Stimulated activated CD8-positive, alpha-beta memory T cell treated with anti-CD3 and anti-CD28 coated beads, Interleukin-12 subunit alpha, Interleukin-12 subunit beta, amount 100 ng/mL, for 24 hours (primary cell): Measurements from ENCODE around the gene UMOD.
"Not testable (repeated sequence)": the region's sequence is repeated elsewhere in the genome, so short reads cannot be mapped to it uniquely, and the experiment has no call there.

Experiments used
- DNase-seq: peaks from one replicate; pipeline ENCODE4 v3.0.0-alpha.2; 2020; ENCODE audit errors: extremely low read depth

UMOD gene

DNA sequence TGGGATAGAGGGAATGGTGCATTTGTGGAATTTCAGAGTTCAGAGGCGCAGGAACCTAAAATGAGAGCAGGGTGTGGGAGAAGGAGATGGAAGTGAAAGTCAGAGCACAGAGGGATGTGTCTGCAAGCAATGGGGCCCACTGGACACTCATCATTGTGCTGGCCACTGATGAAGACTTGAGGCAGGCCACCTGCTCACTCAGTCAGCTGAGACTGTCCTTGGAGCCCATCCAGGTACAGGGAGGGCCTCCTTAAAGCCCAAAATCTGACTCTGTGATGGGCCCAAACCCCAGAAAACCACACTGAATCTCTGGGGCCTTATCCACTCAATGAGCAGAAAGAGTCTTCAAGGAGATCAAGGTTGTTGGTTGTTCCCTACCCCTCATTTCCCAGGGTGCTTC is 30.8 kb downstream of the UMOD start:
- no peak for DNase-seq

DNA sequence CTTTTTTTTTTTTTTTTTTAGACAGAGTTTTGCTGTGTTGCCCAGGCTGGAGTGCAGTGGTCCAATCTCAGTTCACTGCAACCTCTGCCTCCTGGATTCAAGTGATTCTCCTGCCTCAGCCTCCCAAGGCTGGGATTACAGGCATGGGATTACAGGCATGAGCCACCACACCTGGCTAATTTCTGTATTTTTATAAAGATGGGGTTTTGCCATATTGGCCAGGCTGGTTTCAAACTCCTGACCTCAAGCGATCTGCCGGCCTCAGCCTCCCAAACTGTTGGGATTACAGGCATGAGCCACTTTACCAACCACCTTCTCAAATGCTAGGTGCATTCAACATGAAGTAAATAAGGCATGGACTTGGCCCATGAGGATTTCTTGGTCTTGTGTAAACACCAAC is 31.5 kb downstream of the UMOD start:
- DNase-seq, result not testable (repeated sequence)

DNA sequence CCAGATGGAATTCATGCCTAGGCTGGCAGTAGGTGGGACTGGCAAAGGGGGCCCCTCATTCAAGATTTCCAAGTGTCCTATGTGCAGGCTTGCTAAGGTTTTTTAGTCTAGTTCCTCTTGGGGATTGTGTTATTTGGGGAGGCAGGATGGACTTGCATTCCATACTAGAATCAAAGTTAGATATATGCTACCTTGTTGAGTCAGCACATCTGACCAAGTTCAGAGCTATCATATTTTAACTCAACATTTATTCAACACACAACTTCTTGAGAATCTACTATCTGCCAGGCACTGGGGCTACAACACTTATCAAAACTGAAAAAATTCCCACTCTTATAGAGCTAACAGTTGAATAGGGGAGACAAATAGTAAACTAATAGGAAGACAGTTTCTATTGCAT is 31.9 kb downstream of the UMOD start:
- no peak for DNase-seq

DNA sequence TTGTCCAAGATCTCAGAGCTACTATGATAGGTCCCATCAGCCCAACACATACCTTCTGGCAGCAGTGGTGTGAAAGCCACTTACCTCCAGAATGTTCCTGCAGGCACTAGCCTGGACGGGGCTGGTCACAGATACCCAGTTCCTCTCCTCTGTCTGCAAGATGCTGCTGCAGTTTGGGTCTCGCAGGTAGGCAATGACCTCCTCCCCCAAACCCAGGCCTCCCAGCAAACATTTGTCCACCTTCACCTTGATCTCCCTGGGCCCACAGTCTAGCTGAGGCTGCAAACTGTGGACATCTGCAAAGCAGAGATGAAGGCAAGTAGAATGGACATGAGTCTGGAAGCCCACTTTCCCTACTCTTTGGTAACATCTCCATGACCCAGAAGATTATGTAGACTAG is 32.3 kb downstream of the UMOD start:
- DNase-seq, result no peak

DNA sequence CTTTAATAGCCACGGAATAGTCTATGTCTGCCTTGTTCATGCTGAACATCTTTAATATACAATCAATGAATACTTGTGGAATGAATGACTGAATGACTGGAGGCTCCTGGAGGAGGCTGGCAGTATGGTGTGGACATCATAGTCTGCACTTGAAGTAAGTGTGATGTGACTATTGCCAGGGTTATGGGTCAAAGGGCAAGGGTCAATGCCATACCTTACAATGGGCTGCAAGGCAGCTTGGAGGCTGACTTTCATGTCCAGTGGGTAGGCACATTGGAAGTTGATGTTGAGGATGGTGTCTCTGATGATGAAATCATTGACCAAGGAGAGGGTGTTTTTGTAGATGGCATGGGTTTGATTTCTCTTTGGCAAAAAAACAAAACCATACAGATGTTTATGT is 33.1 kb downstream of the UMOD start:
- no peak for DNase-seq

DNA sequence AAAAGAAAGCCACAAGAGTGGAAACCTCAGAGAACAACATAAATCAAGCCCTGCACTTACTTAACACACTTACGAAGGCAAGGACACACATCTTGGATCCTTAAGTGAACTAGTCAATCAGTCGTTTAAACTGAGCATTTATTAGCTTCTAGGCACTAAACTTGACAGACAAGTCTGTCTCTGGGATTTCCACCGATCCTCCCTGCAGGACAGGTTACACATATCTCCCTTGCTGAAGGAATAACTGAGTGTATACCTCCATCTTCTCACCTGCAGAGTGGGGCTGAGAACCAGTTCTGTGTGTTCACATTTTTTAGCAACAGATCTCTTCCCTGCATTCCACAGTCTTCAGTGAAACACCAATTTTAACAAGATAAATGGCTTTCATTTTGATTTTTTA is 34.1 kb downstream of the UMOD start:
- DNase-seq, result no peak

DNA sequence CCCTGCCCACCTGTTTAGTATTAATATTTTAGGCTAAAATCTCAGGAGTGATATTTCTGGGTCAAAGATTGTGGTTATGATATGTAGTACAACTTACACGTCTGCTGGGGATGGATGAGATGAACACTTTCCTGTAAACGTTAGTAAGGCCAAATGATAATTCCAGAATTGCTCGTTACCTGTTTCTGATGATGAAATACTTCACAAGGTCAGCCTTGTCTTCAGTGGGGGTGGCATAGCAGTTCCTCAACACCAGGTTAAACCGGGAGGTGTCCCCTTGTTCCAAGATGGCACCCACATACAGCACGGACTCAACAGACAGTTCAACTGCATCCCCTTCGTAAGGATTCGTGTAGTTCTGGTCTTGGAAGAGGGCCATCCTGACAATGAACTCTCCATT is 34.5 kb downstream of the UMOD start:
- no peak for DNase-seq

DNA sequence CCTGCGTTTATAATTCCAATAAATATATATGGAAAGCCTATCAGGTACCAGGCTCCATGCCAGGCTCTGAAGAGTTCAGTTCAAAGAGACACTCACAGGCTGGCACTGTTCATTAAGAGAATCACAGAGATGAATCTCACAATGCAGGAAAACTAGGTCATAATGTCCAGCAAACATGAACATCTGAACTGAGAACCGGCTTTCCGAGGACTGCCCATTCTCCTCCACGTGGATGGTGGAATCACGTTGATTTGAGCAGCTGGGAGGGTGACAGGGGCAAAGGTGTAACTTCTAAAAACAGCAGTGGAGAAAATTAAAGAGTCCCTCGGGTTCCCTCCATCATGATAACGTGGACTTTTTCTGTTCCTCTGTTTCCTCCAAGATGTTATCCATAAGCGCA is 35.4 kb downstream of the UMOD start:
- DNase-seq, result no peak

DNA sequence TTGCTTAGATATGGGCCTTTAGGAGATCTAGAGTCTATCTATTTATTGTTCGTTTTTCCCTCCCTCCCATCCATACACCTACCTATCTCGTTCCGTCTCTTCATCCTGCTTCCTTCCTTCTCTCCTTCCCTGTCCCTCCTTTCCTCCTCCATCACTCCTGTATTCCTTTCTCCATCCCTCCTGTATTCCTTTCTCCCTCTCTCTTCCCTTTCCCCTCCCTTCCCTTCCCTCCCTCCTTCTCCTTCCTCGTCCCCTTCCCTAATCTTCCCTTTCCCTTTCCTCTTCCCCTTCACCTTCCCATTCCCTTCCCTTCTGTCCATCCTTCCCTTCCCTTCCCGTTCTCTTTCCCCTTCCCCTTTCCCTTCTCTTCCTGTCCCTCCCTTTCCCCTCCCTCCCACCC is 35.8 kb downstream of the UMOD start:
- DNase-seq, result no peak

DNA sequence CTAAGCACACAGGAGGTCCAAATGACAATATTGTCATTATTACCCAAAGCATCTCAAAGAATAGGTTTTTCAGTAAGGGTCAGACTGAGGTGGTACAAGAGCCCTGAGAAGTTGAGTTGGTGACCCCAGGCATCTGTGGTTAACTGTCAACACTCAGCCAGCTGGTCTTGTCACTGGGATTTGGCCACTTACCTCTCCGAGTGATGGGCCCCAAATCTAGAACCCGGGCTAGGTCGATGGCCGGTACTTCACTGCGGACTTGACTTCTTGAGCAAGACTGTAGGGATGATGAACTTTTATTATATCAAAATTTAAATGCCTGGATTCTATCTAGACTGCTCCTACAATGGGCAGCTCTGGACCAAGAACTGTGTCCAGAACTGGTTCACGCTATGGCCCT is 36.8 kb downstream of the UMOD start:
- no peak for DNase-seq

DNA sequence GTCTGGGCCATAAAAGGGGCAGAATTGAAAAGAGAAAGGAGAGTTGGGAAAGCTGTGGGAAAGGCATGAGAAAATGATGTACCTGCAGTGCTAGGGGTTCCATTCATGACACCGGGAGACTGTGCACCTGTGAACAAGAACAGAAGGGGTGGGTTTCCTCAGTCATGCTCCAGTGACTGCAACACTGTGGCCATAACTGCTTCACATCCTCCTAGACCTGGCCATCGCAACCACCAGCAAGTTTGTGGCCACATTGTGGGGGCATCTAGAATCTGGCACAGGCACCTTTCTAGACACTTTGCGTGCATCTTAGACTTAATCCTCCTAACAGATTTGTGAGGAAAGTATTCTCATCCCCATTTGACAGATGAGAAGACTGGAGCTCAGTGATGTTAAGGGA is 37.9 kb downstream of the UMOD start:
- DNase-seq, result no peak

DNA sequence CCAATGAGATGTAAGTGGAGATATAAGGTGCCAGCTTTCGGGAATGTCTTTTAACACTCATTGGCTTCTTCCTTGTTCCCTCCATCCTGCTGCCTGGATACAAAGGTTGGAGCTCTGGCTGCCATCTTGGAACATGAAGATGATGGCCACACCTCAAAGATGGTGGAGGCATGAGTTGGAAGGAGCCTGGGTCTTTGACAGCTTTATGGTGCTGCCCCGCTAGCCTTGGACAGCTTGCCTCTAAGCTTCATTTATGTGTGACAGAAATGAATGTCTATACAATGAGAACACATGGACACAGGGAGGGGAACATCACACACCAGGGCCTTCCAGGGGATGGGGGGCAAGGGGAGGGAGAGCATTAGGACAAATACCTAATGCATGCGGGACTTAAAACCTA is 38.8 kb downstream of the UMOD start:
- DNase-seq, result no peak

DNA sequence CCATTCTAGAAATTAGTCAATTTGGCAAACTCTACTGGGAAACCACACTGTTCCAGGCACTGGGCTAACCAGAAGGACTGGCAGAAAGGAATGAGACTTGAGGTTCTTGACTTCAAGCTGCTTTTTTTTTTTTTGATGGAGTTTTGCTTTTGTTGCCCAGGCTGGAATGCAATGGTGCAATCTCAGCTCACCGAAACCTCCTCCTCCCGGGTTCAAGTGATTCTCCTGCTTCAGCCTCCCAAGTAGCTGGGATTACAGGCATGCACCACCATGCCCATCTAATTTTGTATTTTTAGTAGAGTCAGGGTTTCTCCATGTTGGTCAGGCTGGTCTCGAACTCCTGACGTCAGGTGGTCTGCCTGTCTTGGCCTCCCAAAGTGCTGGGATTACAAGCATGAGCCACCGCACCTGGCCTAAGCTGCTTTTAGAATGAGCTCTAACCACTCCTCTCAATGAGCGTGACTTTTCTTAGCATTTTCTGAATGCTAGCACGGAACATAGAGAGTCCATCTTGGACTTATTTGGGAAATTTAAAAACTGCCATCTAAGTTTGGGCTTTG is 39.9 kb downstream of the UMOD start:
- not testable (repeated sequence) for DNase-seq

DNA sequence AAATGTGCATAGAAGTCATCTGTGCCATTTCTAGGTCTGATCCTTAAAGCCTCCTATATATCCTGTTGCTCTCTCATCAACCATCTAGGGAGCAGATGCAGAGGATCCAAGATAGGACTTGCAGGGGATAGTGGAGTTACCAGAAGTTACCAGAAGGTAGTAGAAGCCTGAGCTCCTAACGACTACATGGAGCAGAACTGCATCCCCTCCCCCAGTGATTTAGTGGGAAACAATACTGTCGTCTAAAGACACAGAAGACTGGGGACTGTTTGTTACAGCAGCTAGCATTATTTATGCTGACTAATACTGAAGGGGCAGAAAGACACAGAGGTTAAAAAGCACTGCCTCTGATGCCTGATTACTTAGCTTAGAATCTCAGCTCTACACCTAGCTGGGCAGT is 41.0 kb downstream of the UMOD start:
- DNase-seq, result no peak

DNA sequence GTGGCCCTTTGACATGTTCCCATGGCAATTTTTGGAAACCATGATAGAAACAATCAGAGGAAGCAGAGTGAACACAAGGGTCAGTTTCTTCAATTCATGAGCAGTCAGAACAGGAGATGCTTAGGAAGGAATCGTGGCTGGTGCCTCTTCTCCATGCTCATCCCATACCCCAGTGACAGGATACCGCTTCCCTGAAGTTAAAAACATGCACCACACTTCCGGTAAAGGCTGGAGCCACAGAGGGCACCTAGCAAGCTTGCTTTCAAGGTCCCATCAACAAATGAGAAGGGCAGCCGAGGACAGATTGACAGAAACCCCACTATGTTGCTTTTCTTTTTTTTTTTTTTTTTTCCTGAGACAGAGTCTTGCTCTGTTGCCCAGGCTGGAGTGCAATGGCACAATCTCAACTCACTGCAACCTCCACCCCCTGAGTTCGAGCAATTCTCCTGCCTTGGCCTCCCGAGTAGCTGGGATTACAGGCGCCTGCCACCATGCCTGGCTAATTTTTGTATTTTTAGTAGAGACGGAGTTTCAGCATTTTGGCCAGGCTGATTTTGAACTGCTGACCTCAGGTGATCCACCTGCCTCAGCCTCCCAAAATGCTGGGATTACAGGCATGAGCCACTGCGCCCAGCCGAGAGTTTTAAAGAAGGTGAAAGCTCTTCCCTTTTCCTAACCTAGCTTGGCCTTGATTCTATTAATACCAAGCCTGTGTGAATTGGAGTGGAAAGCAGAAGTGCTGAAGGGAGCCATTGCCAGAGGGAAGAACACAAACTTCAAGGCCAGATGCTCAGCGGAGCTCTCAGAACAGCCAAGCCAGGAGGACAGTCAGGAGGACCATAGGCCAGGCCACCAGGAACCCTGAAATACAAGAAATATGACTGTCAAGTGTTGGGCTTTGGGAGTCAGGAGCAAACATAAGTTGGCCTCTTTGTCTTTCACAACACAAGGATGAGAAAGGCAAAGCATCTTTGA is 41.8 kb downstream of the UMOD start:
- DNase-seq, result no peak

DNA sequence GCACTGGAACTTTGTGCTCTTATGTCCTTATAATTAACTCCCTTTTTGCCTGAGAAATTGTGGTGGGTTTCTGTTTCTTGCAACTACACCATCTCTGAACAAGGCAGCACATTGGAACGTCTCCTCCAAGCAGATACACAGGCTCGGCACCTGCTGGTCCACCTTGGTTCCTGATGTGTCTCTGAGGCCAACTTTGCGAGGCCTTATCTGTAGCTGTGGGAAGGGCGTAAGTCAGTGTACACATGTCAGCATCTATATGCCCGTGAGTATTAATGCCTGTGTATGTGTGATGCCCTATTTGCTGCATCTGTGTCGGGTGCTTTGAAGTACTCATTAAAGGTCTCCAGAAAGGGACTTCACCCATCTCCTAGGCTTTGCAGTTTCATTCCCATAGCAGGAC is 42.7 kb downstream of the UMOD start:
- DNase-seq, result no peak

DNA sequence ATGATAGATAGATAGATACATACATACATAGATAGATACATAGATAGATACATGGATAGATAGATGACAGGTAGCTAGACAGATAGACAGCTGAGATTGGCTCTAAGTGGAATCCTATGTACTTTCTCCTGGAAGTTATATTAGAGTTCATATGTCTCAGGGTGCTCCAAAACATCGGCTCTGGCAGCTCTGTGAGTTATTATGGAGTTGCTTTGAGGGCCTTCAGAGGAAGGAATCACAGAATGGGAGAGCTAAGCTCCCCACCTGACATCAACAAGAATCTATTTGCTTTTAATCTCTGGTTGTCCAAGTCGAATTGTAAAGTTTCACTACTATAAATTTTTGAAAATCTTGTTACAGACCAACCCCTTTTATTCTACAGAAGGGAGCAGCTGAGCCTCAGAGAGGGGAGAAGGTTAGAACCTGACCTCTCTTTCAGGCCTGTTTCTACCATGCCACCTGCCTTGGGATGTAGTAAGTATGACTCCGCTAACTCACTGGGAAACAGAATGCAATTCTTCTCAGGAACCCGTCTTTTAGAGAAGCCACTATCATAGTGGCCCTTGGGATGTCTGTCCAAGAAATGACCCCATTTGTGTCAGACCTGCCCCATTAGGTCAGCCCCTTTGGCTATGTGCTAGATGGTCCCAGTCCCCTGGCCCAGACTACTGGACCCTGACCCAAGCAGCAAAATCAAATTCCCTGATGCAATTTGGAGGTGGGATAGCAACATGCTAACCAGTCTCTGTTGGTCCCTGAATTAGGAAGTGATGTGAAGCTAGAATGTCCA is 43.5 kb downstream of the UMOD start:
- DNase-seq, result no peak

DNA sequence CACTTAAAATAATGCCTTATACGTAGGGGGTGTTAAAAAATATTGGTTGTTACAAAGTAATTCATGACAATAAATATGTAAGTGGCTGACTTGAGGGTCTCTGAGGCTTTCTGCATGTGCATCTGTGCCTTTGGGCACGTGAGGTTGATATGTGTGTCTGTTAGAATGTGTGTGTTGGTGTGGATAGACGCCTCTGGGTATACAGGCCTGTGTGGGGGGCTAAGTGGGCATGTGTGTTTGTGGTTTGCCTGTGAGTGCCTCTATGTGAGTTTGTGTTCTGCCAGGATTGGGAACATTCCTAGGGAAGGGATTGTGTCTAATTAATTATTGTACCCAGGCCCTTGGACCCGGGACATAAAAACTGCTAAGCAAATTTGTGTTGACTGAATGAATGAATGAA is 44.2 kb downstream of the UMOD start:
- DNase-seq, result no peak

DNA sequence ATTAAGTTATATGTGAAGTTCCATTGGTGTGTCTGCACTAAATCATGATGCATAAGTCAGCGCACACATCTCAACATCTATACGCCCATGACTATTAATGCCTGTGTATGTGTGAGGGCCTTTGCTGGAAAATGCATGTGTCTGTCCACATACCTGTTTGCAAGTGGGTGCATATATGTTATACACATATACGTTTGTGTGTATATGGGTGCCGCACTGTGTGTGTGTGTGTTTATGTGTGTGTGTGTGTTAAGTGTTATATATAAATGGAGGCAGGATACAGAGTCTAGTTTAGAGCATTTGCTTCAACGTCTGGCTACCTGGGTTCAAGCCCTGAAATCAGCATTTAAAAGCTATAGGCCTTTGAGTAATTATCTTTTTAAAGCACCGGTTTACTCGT is 44.7 kb downstream of the UMOD start:
- no peak for DNase-seq

DNA sequence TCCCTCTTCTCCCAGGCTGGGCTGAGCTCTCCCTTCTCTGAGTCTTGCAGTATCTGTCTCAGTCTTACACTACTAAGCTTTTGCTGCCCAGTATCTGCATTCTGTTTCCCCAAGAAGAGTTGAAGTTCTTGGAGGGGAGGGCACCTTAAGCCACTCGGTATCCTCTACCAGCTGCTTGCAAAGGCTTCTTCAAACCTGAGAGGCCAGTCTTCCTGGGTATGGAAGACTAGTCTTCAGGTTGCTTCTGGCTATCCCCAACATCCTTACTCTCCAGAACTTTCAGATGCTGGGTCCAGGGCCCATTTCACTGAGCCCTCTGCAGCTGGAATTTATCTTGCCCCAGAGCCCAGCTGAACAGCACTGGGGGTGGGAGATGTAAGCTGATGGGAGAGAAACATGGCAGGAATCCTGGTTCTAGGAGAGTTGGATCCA is 45.3 kb downstream of the UMOD start:
- no peak for DNase-seq

DNA sequence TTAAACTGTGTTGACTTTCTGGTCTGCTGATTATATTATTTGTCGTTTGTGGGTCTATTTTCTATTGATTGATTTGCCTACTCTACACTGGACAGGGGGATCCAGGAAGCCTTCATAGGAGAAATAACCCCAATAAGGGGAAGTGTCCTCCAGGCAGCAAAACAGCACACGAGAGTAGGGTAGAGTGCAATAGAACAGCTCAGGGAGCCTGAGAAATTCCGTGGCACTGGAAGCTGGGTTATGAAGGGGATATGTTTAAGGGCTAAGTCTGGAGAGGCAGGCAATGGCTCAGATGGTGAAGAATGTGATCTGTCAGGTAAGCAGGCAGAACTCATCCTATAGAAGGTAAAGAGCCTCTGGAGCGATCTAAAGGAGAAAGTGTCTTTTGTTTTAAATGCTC is 46.1 kb downstream of the UMOD start:
- no peak for DNase-seq

DNA sequence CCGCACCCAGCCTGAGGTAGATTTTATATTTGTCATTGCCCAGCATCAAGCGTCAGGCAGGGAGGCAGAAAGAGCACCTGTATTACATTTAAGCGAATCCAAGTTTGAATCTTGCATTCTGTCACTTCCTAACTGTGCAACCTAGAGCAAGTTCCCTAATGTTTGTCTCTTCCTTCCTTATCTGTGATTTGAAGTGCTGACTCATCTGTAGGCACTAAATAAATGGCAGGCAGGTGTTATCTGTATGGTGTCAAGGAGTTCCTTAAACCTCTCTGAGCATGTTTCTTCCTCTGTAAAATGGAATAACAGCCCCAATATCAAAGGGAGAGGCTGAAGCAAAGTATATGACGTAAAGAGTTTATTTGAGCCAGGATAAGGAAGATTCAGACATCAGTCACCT is 49.5 kb downstream of the UMOD start:
- no peak for DNase-seq

DNA sequence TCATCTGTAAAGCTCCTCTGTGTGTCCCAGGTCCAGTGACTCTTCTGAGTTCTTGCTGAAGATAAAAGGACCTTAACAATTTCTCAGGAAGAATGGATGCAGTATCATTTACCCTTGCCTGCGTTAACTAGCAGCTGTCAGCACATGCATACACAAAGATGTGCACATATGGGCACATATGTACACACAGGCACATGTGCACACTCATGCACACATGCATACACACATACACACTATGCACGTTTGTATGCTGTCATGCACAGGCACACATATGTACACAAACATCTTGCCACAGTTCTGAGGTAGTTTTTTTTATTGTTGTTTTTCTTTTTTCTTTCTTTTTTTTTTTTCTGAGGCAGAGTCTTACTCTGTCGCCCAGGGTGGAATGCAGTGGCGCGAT is 50.1 kb downstream of the UMOD start:
- DNase-seq, result no peak
